ENCODE results near the gene COG5.

COG5 gene

GRCh38 chr7:107213945-107214344 is 349.8 kb downstream of the COG5 start:
- DNase-seq (ENCODE audit: low read depth): no peak

GRCh38 chr7:107213193-107213788 is 350.4 kb downstream of the COG5 start:
- no peak for DNase-seq (ENCODE audit: low read depth)
- H3K4me3 ChIP-seq (ENCODE audit: low read depth, low read length): no peak overlapping the region

More at GRCh38 chr7:107213945-107214344, 349.8 kb downstream of the COG5 start:
- no peak overlapping the region for H3K4me3 ChIP-seq (ENCODE audit: low read depth, low read length)

- H3K4me3 ChIP-seq (ENCODE audit: low read depth, low read length): no peak overlapping the region
- no peak for DNase-seq (ENCODE audit: low read depth)
Observed at GRCh38 chr7:107212725-107213124, 351.0 kb downstream of the COG5 start.

- H3K4me3 ChIP-seq (ENCODE audit: low read depth, low read length): no peak overlapping the region
- DNase-seq (ENCODE audit: low read depth): no peak
Observed at GRCh38 chr7:107210400-107210799, 353.3 kb downstream of the COG5 start.

GRCh38 chr7:107209565-107209964 is 354.2 kb downstream of the COG5 start:
- no peak overlapping the region for H3K4me3 ChIP-seq (ENCODE audit: low read depth, low read length)

GRCh38 chr7:107208563-107208962 is 355.2 kb downstream of the COG5 start:
- DNase-seq (ENCODE audit: low read depth): no peak
- H3K4me3 ChIP-seq (ENCODE audit: low read depth, low read length): no peak overlapping the region

More at GRCh38 chr7:107209565-107209964, 354.2 kb downstream of the COG5 start:
- no peak for DNase-seq (ENCODE audit: low read depth)

- DNase-seq (ENCODE audit: low read depth): no peak
- no peak overlapping the region for H3K4me3 ChIP-seq (ENCODE audit: low read depth, low read length)
Observed at GRCh38 chr7:107208024-107208521, 355.6 kb downstream of the COG5 start.

GRCh38 chr7:107207459-107207858 is 356.3 kb downstream of the COG5 start:
- H3K4me3 ChIP-seq (ENCODE audit: low read depth, low read length): no peak overlapping the region
- DNase-seq (ENCODE audit: low read depth): no peak

GRCh38 chr7:107206706-107207105 is 357.0 kb downstream of the COG5 start:
- no peak for DNase-seq (ENCODE audit: low read depth)
- H3K4me3 ChIP-seq (ENCODE audit: low read depth, low read length): no peak overlapping the region

GRCh38 chr7:107206136-107206535 is 357.6 kb downstream of the COG5 start:
- no peak for DNase-seq (ENCODE audit: low read depth)
- no peak overlapping the region for H3K4me3 ChIP-seq (ENCODE audit: low read depth, low read length)

- H3K4me3 ChIP-seq (ENCODE audit: low read depth, low read length): no peak overlapping the region
- DNase-seq (ENCODE audit: low read depth): no peak
Observed at GRCh38 chr7:107203607-107204006, 360.1 kb downstream of the COG5 start.

- DNase-seq (ENCODE audit: low read depth): no peak
- H3K4me3 ChIP-seq (ENCODE audit: low read depth, low read length): no peak overlapping the region
Observed at GRCh38 chr7:107201795-107202450, 361.8 kb downstream of the COG5 start.

GRCh38 chr7:107196834-107197610 is 366.7 kb downstream of the COG5 start:
- no peak for DNase-seq (ENCODE audit: low read depth)
- H3K4me3 ChIP-seq (ENCODE audit: low read depth, low read length): no peak overlapping the region

GRCh38 chr7:107194052-107194451 is 369.7 kb downstream of the COG5 start:
- no peak overlapping the region for H3K4me3 ChIP-seq (ENCODE audit: low read depth, low read length)
- no peak for DNase-seq (ENCODE audit: low read depth)

GRCh38 chr7:107190090-107190489 is 373.6 kb downstream of the COG5 start:
- H3K4me3 ChIP-seq (ENCODE audit: low read depth, low read length): no peak overlapping the region
- no peak for DNase-seq (ENCODE audit: low read depth)

- DNase-seq (ENCODE audit: low read depth): no peak
- no peak overlapping the region for H3K4me3 ChIP-seq (ENCODE audit: low read depth, low read length)
Observed at GRCh38 chr7:107187774-107188173, 375.9 kb downstream of the COG5 start.

- DNase-seq (ENCODE audit: low read depth): no peak
- H3K4me3 ChIP-seq (ENCODE audit: low read depth, low read length): no peak overlapping the region
Observed at GRCh38 chr7:107186240-107186639, 377.5 kb downstream of the COG5 start.

GRCh38 chr7:107185716-107186115 is 378.0 kb downstream of the COG5 start:
- no peak for DNase-seq (ENCODE audit: low read depth)
- H3K4me3 ChIP-seq (ENCODE audit: low read depth, low read length): no peak overlapping the region

- no peak for DNase-seq (ENCODE audit: low read depth)
- H3K4me3 ChIP-seq (ENCODE audit: low read depth, low read length): no peak overlapping the region
Observed at GRCh38 chr7:107181172-107181571, 382.5 kb downstream of the COG5 start.

GRCh38 chr7:107180378-107180777 is 383.3 kb downstream of the COG5 start:
- no peak overlapping the region for H3K4me3 ChIP-seq (ENCODE audit: low read depth, low read length)
- peak; percentile 93 for DNase-seq (ENCODE audit: low read depth)

Data from skeletal muscle cell (primary cell).